K562 (cell line): Measurements from ENCODE around the gene MMP7. TPM values are rescaled to one million over a fixed set of nuclear protein-coding genes. Genes with fewer than 3 reads are reported as not detected.

Experiments used
- ATF3 ChIP-seq, 2 experiments: fragments of 450-650 bp in 1 of 2; sonication (generic) in 1 of 2; formaldehyde crosslinking in 1 of 2; IDR thresholded peaks in 1 of 2; conservative IDR thresholded peaks in 1 of 2; 2 replicates each; pipeline versions ENCODE4 v1.6.1 to v1.8.1; 2016 to 2023; ENCODE audit warnings: mild to moderate bottlenecking in 2 of 2, moderate library complexity in 2 of 2, inconsistent platforms in 1 of 2, missing genetic modification reagents in 1 of 2
- BACH1 ChIP-seq: fragments of 200-800 bp; sonication (Bioruptor generic); IDR thresholded peaks from 2 replicates; pipeline ENCODE4 v1.6.1; 2016; ENCODE audit warnings: missing genetic modification characterization, missing compliant biosample characterization
- BRD9 ChIP-seq: fragments of 450-650 bp; IDR thresholded peaks from 2 replicates; pipeline ENCODE4 v1.6.1; 2018; ENCODE audit warnings: low read depth; ENCODE audit not compliant: partially characterized antibody
- CREBBP ChIP-seq: IDR thresholded peaks from one replicate; pipeline ENCODE4 v1.6.1; 2012; ENCODE audit warnings: low read depth, mild to moderate bottlenecking, control low read depth, inconsistent platforms, low read length
- CTCF ChIP-seq, 3 experiments: IDR thresholded peaks in 2 of 3; conservative IDR thresholded peaks in 1 of 3; 2 replicates each; pipeline ENCODE4 v1.5.1; 2011 to 2012; ENCODE audit warnings: low read length in 3 of 3, mild to moderate bottlenecking in 3 of 3, control low read depth in 2 of 3, improper control_type of control experiment in 1 of 3, inconsistent platforms in 1 of 3, low read depth in 1 of 3, mixed read lengths in 1 of 3, moderate library complexity in 1 of 3; ENCODE audit not compliant: insufficient read depth in 2 of 3
- HDGF ChIP-seq: fragments of 450-650 bp; IDR thresholded peaks from 2 replicates; pipeline ENCODE4 v1.6.1; 2016
- HNRNPK ChIP-seq: fragments of 200-400 bp; formaldehyde crosslinking; IDR thresholded peaks from one replicate; pipeline ENCODE4 v1.6.1; 2018; ENCODE audit warnings: mild to moderate bottlenecking, low read depth, low read length; ENCODE audit not compliant: poor library complexity, severe bottlenecking
- JUN ChIP-seq, 2 experiments: sonication (generic) in 1 of 2; formaldehyde crosslinking in 1 of 2; IDR thresholded peaks; 2 replicates each; pipeline versions ENCODE4 v1.6.1 to v1.8.0; 2012 to 2022; ENCODE audit warnings: borderline replicate concordance in 2 of 2, mild to moderate bottlenecking in 2 of 2, improper control_type of control experiment in 1 of 2, low read depth in 1 of 2, low read length in 1 of 2, missing genetic modification reagents in 1 of 2
- JUNB ChIP-seq: fragments of 450-650 bp; formaldehyde crosslinking; conservative IDR thresholded peaks from 2 replicates; pipeline ENCODE4 v1.4.0; 2020; ENCODE audit warnings: mild to moderate bottlenecking
- MAFF ChIP-seq: IDR thresholded peaks from 2 replicates; pipeline ENCODE4 v1.6.1; 2012; ENCODE audit warnings: low read length, improper control_type of control experiment
- MAFK ChIP-seq: IDR thresholded peaks from 2 replicates; pipeline ENCODE4 v1.6.1; 2011; ENCODE audit warnings: low read length, improper control_type of control experiment
- MEF2D ChIP-seq: conservative IDR thresholded peaks from 2 replicates; pipeline ENCODE4 v1.6.1; 2016; ENCODE audit warnings: low read depth, missing genetic modification characterization, missing compliant biosample characterization
- NCOR1 ChIP-seq: fragments of 450-650 bp; IDR thresholded peaks from 2 replicates; pipeline ENCODE4 v1.6.1; 2016; ENCODE audit warnings: mild to moderate bottlenecking, moderate library complexity
- NFE2 ChIP-seq: IDR thresholded peaks from 2 replicates; pipeline ENCODE4 v1.6.1; 2014; ENCODE audit warnings: antibody characterized with exemption, low read depth
- NFE2L1 ChIP-seq: fragments of 450-650 bp; IDR thresholded peaks from 2 replicates; pipeline ENCODE4 v1.6.1; 2016; ENCODE audit warnings: missing genetic modification characterization, low read depth, mild to moderate bottlenecking, missing compliant biosample characterization, moderate library complexity, borderline replicate concordance
- NFYB ChIP-seq: IDR thresholded peaks from 2 replicates; pipeline ENCODE4 v1.6.1; 2011; ENCODE audit warnings: mild to moderate bottlenecking, moderate library complexity; ENCODE audit not compliant: insufficient read length; ENCODE audit errors: extremely low read depth
- PCBP1 ChIP-seq: fragments of 200-400 bp; formaldehyde crosslinking; IDR thresholded peaks from 2 replicates; pipeline ENCODE4 v1.6.1; 2018; ENCODE audit warnings: mild to moderate bottlenecking, low read depth, low read length; ENCODE audit not compliant: poor library complexity, severe bottlenecking
- TRIM24 ChIP-seq, 2 experiments: fragments of 450-650 bp; IDR thresholded peaks; 2 replicates each; pipeline ENCODE4 v1.6.1; 2016
- ZNF316 ChIP-seq: fragments of 450-650 bp; IDR thresholded peaks from 2 replicates; pipeline ENCODE4 v1.6.1; 2016
- ZNF785 ChIP-seq: fragments of 250-450 bp; sonication (Bioruptor Pico); IDR thresholded peaks from 2 replicates; pipeline ENCODE4 v1.4.0; 2020; ENCODE audit warnings: mild to moderate bottlenecking
- ZNF830 ChIP-seq: fragments of 250-450 bp; sonication (Bioruptor Pico); IDR thresholded peaks from 2 replicates; pipeline ENCODE4 v1.5.0; 2021; ENCODE audit warnings: mild to moderate bottlenecking
- polyA plus RNA-seq, 8 experiments: library from polyadenylated mRNA; depleted of rRNA in 4 of 8; stranded (reverse) in 5 of 8; unstranded in 3 of 8; fragments of >200 nt; fragmentation: Nextera tagmentation in 2 of 8; fragmentation: Illumina TruSeq in 1 of 8; extraction: Ambion mirVana in 2 of 8; extraction: Trizol in 1 of 8; gene quantifications; 2 replicates each; pipeline versions ENCODE4 v1.2.1 to v1.2.3, GENCODE V29; 2011 to 2014; ENCODE audit warnings: inconsistent platforms in 1 of 8, missing spikeins in 1 of 8
- total RNA-seq, 7 experiments: library from RNA; depleted of rRNA in 6 of 7; stranded (reverse); fragments of >200 nt in 6 of 7; fragmentation: Illumina TruSeq in 2 of 7; extraction: Trizol in 2 of 7; gene quantifications; 2 replicates each; pipeline versions ENCODE4 v1.2.1 to v1.2.3, GENCODE V29; 2011 to 2021; ENCODE audit warnings: low replicate concordance in 1 of 7
- TF ChIP-seq, protein P1 (sequence below): fragments of 150-350 bp; conservative IDR thresholded peaks from 2 replicates; pipeline ENCODE4 v1.6.1; 2014; ENCODE audit warnings: low read length

Gene MMP7
- total and polyA plus RNA-seq, 9 of the 15 experiments (the other 6 are each of a cell fraction or from before 2014, with no cell fraction given): 0.13 TPM; not detected in 8

GRCh38 chr11:102564110-102564509 is 33.6 kb upstream of the MMP7 start (continued):
- TF ChIP-seq, protein P1, sequence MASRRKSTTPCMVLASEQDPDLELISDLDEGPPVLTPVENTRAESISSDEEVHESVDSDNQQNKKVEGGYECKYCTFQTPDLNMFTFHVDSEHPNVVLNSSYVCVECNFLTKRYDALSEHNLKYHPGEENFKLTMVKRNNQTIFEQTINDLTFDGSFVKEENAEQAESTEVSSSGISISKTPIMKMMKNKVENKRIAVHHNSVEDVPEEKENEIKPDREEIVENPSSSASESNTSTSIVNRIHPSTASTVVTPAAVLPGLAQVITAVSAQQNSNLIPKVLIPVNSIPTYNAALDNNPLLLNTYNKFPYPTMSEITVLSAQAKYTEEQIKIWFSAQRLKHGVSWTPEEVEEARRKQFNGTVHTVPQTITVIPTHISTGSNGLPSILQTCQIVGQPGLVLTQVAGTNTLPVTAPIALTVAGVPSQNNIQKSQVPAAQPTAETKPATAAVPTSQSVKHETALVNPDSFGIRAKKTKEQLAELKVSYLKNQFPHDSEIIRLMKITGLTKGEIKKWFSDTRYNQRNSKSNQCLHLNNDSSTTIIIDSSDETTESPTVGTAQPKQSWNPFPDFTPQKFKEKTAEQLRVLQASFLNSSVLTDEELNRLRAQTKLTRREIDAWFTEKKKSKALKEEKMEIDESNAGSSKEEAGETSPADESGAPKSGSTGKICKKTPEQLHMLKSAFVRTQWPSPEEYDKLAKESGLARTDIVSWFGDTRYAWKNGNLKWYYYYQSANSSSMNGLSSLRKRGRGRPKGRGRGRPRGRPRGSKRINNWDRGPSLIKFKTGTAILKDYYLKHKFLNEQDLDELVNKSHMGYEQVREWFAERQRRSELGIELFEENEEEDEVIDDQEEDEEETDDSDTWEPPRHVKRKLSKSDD: no peak
- peak; percentile 78 for TF ChIP-seq BACH1 (tag)
- TF ChIP-seq MAFF: peak; percentile 79
- no peak for TF ChIP-seq HNRNPK
- no peak for TF ChIP-seq CREBBP
- TF ChIP-seq ATF3 (IDR thresholded peaks at IDR 0.05): peak; percentile 92
- TF ChIP-seq ATF3 (CRISPR knock-in tag; conservative IDR thresholded peaks at IDR 0.05): no peak
- TF ChIP-seq TRIM24 (IDR thresholded peaks at IDR 0.05): 0 out of 4 replicates have a peak, but pooled peaks of 1 of the 2 experiments have one; percentile 14
- peak; percentile 80; the same call in 1 of the 2 replicates for TF ChIP-seq MAFK
- no peak for TF ChIP-seq NFYB
- TF ChIP-seq JUNB (CRISPR knock-in tag): peak; percentile 78
- no peak for TF ChIP-seq CTCF (IDR thresholded peaks at IDR 0.05 in 2 of 3, conservative IDR thresholded peaks at IDR 0.05 in 1 of 3; ENCODE audit: insufficient read depth in 2 of 3, low read depth in 1 of 3, low read length in 3 of 3)
- peak; percentile 46; the same call in 1 of the 2 replicates for TF ChIP-seq NFE2L1 (tag)
- TF ChIP-seq MEF2D (tag): no peak
- TF ChIP-seq NFE2: peak; percentile 90
- TF ChIP-seq JUN (IDR thresholded peaks at IDR 0.05; ENCODE audit: borderline replicate concordance, low read depth, low read length): peak; percentile 77
- TF ChIP-seq JUN (CRISPR knock-in tag; IDR thresholded peaks at IDR 0.05; ENCODE audit: borderline replicate concordance): no peak
- no peak for TF ChIP-seq HDGF
- no peak for TF ChIP-seq ZNF830 (CRISPR knock-in tag)
- TF ChIP-seq BRD9: no peak
- TF ChIP-seq PCBP1: no peak
- peak; percentile 96 for TF ChIP-seq ZNF316
- TF ChIP-seq NCOR1: no peak
- no peak for TF ChIP-seq ZNF785
